COR-L47 (cell line): ENCODE data around the gene DYNLL2.
"Not testable (repeated sequence)": the region's sequence is repeated elsewhere in the genome, so short reads cannot be mapped to it uniquely, and the experiment has no call there.

Experiments
- DNase-seq: peaks from one replicate; lab custom pipeline; 2025; lab: John Stamatoyannopoulos, UW

DYNLL2 gene

GRCh38 chr17:58073266-58073665, 10.0 kb upstream of the DYNLL2 start:
- not testable (repeated sequence) for DNase-seq

GRCh38 chr17:58074406-58074805, 8.8 kb upstream of the DYNLL2 start:
- DNase-seq = not testable (repeated sequence)

- DNase-seq = no peak
Measured at GRCh38 chr17:58079300-58080033, 3.8 kb upstream of the DYNLL2 start.

- no peak for DNase-seq
Measured at GRCh38 chr17:58081646-58082340, 1.4 kb upstream of the DYNLL2 start.

GRCh38 chr17:58082341-58082869, 814 bp upstream of the DYNLL2 start:
- DNase-seq = no peak

GRCh38 chr17:58083491-58084316, 485 bp downstream of the DYNLL2 start:
- peak; percentile 20 for DNase-seq

GRCh38 chr17:58084317-58084981, 1.2 kb downstream of the DYNLL2 start:
- peak; percentile 56 for DNase-seq

GRCh38 chr17:58085039-58085715, 2.0 kb downstream of the DYNLL2 start:
- DNase-seq = no peak

- no peak for DNase-seq
Measured at GRCh38 chr17:58086953-58087352, 3.7 kb downstream of the DYNLL2 start.

GRCh38 chr17:58088624-58089023, 5.4 kb downstream of the DYNLL2 start:
- no peak for DNase-seq

- no peak for DNase-seq
Measured at GRCh38 chr17:58089111-58089510, 5.9 kb downstream of the DYNLL2 start.

GRCh38 chr17:58091024-58091567, 7.9 kb downstream of the DYNLL2 start:
- DNase-seq = no peak

GRCh38 chr17:58092101-58092796, 9.0 kb downstream of the DYNLL2 start:
- DNase-seq = no peak

- DNase-seq = no peak
Measured at GRCh38 chr17:58092797-58093385, 9.7 kb downstream of the DYNLL2 start.

GRCh38 chr17:58094118-58094517, 10.9 kb downstream of the DYNLL2 start:
- no peak for DNase-seq

GRCh38 chr17:58096892-58097291, 13.7 kb downstream of the DYNLL2 start:
- no peak for DNase-seq

GRCh38 chr17:58097384-58098088, 14.3 kb downstream of the DYNLL2 start:
- DNase-seq = no peak

GRCh38 chr17:58100506-58100905, 17.3 kb downstream of the DYNLL2 start:
- DNase-seq = no peak

- DNase-seq = not testable (repeated sequence)
Measured at GRCh38 chr17:58101898-58102297, 18.7 kb downstream of the DYNLL2 start.
